Measurements from ENCODE around the gene SYTL4. TPM values are rescaled to one million over a fixed set of nuclear protein-coding genes. Genes with fewer than 3 reads are reported as not detected.

The SYTL4 gene
- total RNA-seq, 2 donors from 2014 or later, result not detected

DNA sequence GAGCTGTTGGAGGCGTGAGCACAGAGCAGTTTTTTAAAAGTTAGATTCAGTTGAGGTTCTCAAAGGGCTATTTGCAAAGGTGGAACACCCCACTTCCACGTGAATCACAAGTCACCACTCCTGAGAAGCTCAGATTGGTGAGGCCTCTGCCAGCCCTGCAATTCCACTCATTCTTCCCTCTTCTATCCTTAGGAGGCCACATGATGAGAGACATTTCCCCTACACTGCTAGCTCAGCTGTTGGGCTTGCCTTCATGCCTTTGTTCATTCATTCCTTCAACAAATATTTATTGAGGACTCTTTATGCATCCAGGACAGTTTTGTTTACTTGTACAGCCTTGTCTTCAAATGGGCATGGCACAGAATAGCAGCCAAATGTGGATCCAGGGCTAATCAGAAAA lies 84.2 kb downstream of the SYTL4 start:
- no peaks in the 10 kb centered on the region for H3K9me3 Mint-ChIP-seq
- no peak overlapping the region for H3K27ac Mint-ChIP-seq
- H3K4me3 Mint-ChIP-seq, result no peak overlapping the region
- no peak for ATAC-seq (replicated peaks)
- H3K27me3 Mint-ChIP-seq, result peaks cover 12% of the 10 kb centered on the region
- H3K4me1 Mint-ChIP-seq, result no peaks in the 10 kb centered on the region
- H3K36me3 Mint-ChIP-seq (ENCODE audit: low read depth), result no peaks in the 10 kb centered on the region

DNA sequence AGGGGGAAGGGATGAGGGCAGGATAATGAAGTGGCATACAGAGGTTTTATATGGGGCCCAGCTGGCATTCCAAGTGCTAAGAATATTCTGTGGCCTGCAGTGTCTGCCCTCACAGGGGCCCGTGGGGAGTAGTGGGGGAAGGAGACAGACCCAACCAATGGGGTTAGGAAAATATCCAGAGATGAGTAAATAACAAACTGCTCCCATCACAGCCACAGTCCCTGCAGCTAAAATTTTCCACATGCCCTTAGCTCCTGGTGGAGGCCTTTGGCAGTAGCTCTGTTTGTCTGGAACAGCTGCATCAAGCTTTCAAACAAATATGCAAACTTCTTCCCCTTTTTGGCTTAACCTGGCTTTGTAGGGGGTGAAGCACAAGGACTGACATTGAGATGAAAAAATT lies 84.8 kb downstream of the SYTL4 start:
- no peaks in the 10 kb centered on the region for H3K36me3 Mint-ChIP-seq (ENCODE audit: low read depth)
- H3K9me3 Mint-ChIP-seq, result no peaks in the 10 kb centered on the region
- H3K27me3 Mint-ChIP-seq, result peaks cover 17% of the 10 kb centered on the region
- H3K4me1 Mint-ChIP-seq, result no peaks in the 10 kb centered on the region
- H3K4me3 Mint-ChIP-seq, result no peak overlapping the region
- H3K27ac Mint-ChIP-seq, result no peak overlapping the region
- ATAC-seq (replicated peaks), result no peak

DNA sequence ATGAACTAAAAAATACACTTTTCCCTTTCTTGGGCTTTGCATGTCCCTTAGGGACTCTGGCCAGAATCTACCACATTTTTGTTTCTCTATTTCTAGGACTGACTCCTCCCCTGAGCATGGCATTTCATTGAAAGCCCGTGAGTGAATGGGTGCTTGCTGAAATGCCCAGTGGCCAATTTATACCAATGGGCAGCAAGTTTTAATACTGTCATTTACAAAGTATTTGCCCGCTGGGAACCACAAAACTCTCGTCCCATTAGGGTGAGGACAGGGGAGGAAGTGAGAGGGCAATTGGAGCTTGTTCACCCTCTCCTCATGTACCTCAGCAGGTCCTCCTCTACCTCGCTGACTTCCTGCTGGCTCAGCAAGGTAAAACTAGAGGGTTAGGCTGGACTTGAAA lies 86.8 kb downstream of the SYTL4 start:
- H3K27me3 Mint-ChIP-seq, result peaks cover 24% of the 10 kb centered on the region
- no peaks in the 10 kb centered on the region for H3K36me3 Mint-ChIP-seq (ENCODE audit: low read depth)
- H3K4me1 Mint-ChIP-seq, result no peaks in the 10 kb centered on the region
- H3K27ac Mint-ChIP-seq, result no peak overlapping the region
- no peak for ATAC-seq (replicated peaks)
- no peaks in the 10 kb centered on the region for H3K9me3 Mint-ChIP-seq
- no peak overlapping the region for H3K4me3 Mint-ChIP-seq

DNA sequence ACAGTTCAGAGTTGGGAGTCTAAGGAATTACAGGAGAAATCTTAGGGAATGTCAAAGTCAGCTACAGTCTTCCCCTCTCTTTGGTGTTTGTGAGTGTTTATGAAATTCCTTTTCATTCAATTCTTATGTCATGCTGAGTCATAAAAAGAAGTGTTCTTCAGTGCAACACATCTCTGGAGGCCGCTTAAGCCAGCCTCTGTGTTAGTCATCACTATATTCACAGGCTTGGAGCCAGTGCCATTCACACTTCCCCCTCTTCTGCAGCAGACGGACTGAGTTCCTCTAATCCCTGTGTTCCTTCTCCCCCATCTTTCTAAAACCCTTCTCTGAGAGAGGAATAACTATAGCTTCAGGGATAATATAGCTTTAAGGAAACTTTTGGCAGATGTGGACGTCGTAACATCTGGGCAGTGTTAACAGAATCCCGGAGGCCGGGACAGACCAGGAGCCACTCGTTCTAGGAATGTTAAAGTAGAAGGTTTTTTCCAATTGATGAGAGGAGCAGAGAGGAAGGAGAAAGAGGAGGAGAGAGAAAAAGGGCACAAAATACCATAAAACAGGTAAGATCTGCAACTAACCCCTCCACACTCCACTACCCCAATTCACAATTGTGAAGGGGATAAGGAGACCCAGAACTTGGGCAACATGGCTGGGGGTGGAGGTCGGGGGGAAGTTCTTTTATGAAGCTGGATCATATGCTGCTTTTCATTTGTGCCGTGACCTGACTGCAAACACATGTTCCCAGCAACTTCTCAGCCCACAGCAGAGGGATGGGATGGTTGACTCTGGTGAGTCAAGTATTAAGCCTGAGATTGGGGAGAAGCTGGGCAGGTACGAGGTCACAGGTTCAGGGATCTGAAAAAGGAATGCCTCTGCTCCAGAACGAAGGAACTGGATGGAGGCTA lies 87.7 kb downstream of the SYTL4 start, which contains the start of gene SRPX2:
Gene SRPX2, plus strand, starts transcription at position 244 of the 905 bp plus-strand sequence. CDS start 2,124 bp downstream, outside the sequence.
- Mint-ChIP-seq H3K27me3 (peaks cover 29% of the 10 kb centered on the region), H3K4me3 (no peak within 1 kb of the TSS), H3K36me3 (ENCODE audit: low read depth) (no peaks in the 10 kb centered on the region), H3K4me1 (no peaks in the 10 kb centered on the region), H3K27ac (no peak within 1 kb of the TSS), H3K9me3 (no peaks in the 10 kb centered on the region)
- peak; percentile 45 for ATAC-seq (replicated peaks)

DNA sequence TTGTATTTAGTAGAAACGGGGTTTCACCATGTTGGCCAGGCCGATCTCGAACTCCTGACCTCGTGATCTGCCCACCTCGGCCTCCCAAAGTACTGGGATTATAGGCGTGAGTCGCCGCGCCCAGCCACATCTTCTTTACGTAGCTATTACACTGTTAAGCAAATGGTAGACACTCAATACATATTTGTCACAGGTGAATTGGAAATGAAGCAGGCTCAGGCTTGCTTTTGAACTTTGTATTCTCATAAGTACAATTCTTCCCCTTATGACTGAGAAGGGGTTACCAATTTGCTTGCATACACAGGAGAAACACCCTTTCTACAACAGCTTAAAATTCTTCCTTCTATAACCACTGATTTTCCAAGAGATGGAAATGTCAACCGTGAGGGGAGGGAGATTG lies 88.7 kb downstream of the SYTL4 start:
- Mint-ChIP-seq H3K4me1 (no peaks in the 10 kb centered on the region), H3K27me3 (peaks cover 29% of the 10 kb centered on the region), H3K9me3 (no peaks in the 10 kb centered on the region), H3K36me3 (ENCODE audit: low read depth) (no peaks in the 10 kb centered on the region), H3K27ac (no peak overlapping the region), H3K4me3 (no peak overlapping the region)
- ATAC-seq (replicated peaks), result no peak

DNA sequence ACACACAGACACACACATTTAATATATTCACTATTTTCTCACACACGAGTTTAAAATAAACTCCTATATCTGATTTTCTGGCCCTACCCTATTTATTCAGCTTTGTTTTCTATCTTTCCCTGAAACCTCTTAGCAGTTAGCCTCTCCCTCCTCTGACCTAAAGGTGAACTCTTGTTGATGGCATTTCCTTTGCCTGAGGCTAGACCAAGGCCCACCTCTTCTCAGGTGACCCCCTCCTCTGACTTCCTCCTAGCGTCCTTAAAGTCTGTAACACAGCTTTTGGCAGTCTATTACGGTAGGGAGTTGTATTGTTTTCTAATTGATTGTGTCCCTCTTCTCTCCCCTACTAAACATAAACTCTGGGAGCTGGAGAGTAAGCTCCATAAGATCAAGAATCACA lies 89.6 kb downstream of the SYTL4 start:
- Mint-ChIP-seq H3K27ac (no peak overlapping the region), H3K36me3 (ENCODE audit: low read depth) (no peaks in the 10 kb centered on the region), H3K27me3 (peaks cover 29% of the 10 kb centered on the region), H3K9me3 (no peaks in the 10 kb centered on the region), H3K4me3 (no peak overlapping the region), H3K4me1 (no peaks in the 10 kb centered on the region)
- ATAC-seq (replicated peaks), result no peak

DNA sequence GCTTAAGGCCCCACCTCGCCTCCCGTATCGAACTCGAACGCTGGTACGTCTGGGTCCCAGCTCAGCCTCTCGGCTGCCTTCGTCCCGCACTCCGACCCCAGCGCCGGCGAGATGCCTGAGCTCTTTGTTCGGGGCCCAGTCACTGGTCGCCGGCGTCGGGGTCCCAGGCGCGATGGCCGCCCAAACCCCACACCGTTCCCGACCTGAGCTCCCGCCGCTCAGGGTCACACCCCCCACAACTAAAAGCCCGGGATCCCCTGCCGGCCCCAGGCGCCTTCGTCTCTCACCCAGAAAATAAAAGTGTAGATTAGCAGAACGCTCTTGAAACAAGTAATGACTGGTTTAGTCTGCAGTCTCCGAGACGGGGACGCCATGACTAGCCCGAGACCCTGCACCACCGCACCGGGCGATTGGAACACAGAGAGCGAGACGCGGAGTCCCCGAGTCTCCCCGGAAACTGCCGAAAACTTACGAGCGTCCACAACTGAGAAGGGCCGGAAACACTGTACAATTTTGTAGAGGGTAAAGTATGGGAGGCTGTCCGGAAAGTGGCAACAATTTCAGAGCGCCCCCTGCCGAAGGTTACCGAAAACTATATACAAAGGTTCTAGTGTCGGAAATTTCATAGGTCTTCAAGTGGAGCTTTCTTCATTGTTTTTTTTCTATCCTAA lies 95.5 kb downstream of the SYTL4 start, which contains the start of gene TSPAN6:
Gene TSPAN6, minus strand, starts transcription at position 486 of the 671 bp plus-strand sequence. Its CDS starts 112 bp downstream, at position 374.
- H3K4me1 Mint-ChIP-seq, result peaks cover 4% of the 10 kb centered on the region
- H3K9me3 Mint-ChIP-seq, result no peaks in the 10 kb centered on the region
- H3K27ac Mint-ChIP-seq, result peak within 1 kb of the TSS; percentile 74
- peak within 1 kb of the TSS; percentile 81 for H3K4me3 Mint-ChIP-seq
- H3K36me3 Mint-ChIP-seq (ENCODE audit: low read depth), result no peaks in the 10 kb centered on the region
- peak; percentile 100 for ATAC-seq (replicated peaks)
- H3K27me3 Mint-ChIP-seq, result peaks cover 11% of the 10 kb centered on the region

DNA sequence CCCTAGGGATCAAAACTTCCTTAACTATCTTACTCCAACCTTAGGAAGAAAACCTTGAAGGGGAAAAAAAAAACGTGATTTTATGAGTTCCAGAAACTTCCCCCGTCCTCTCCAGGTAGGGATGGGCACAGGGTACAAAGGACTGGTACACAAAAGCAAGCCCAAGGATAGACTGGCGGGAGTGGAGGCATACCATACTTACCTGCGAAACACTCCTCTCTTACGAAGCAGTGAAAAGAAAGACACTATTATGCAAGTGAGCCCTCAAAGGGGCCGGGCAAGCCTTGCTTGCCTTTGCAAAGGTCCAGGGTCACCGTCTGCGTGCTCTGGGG lies 96.0 kb downstream of the SYTL4 start:
- Mint-ChIP-seq H3K9me3 (no peaks in the 10 kb centered on the region), H3K4me3 (peak overlapping the region; percentile 81), H3K36me3 (ENCODE audit: low read depth) (no peaks in the 10 kb centered on the region), H3K27ac (no peak overlapping the region), H3K4me1 (peaks cover 4% of the 10 kb centered on the region), H3K27me3 (peaks cover 7% of the 10 kb centered on the region)
- ATAC-seq (replicated peaks), result peak; percentile 4

DNA sequence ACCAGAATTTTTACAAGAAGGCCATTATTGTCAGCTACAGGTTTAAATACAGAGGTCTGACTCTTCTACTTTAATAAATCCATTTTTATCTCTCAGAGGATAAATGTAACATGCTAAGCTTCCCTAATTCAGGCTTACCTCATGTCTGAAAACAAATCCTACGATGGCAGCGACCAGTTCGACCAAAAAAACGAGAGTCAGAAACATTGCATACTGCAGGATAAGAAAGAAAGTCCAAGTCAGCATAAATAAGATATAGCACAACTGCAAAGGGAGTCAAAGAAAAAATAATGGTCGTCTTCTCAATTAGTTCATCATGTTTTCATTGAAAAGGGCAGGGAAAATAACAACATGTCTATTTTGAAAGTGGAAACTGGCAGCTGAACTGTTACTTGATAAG lies 96.9 kb downstream of the SYTL4 start:
- peaks cover 7% of the 10 kb centered on the region for H3K27me3 Mint-ChIP-seq
- H3K9me3 Mint-ChIP-seq, result no peaks in the 10 kb centered on the region
- no peak overlapping the region for H3K27ac Mint-ChIP-seq
- no peak for ATAC-seq (replicated peaks)
- peaks cover 4% of the 10 kb centered on the region for H3K4me1 Mint-ChIP-seq
- H3K4me3 Mint-ChIP-seq, result no peak overlapping the region
- no peaks in the 10 kb centered on the region for H3K36me3 Mint-ChIP-seq (ENCODE audit: low read depth)

DNA sequence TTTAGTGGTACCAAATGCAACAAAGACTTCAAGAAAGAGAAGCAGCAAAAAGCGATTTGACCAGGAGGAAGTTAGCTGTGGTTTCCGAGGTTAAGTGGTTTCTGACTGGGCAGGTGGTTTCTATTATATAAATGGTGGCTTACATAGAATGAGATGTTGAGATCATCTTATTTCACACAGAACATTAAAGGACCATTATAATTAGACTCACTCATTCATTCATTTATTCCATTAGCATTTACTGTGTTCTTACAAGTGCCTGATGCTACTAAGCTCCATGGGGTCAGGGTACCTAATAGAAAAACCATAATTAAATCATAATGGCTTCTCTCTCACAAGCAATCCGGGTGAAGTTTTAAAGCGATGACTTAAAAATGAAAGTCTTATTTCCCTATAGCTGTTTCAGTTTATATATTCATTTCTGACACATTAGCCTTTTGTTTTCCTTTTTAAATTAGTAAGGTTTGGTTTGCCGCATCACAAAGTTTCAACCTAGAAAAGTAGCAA lies 105.9 kb downstream of the SYTL4 start:
- no peaks in the 10 kb centered on the region for H3K9me3 Mint-ChIP-seq
- H3K4me3 Mint-ChIP-seq, result peak overlapping the region; percentile 26
- H3K36me3 Mint-ChIP-seq (ENCODE audit: low read depth), result no peaks in the 10 kb centered on the region
- H3K27me3 Mint-ChIP-seq, result no peaks in the 10 kb centered on the region
- peaks cover 8% of the 10 kb centered on the region for H3K4me1 Mint-ChIP-seq
- peak; percentile 64 for ATAC-seq (replicated peaks)
- peak overlapping the region; percentile 12 for H3K27ac Mint-ChIP-seq

Other genes with a start within 250 kb of the SYTL4 start
- not detected for gene TNMD, start 147.2 kb downstream of the SYTL4 start, total RNA-seq
- not detected for gene TSPAN6, start 95.3 kb downstream of the SYTL4 start, total RNA-seq
- gene SRPX2, start 87.9 kb downstream of the SYTL4 start, total RNA-seq, result not detected
- gene CSTF2, start 88.3 kb upstream of the SYTL4 start, total RNA-seq, result 10 to 100 TPM; 28.8 to 51.2 TPM
- not detected for gene NOX1, start 142.2 kb upstream of the SYTL4 start, total RNA-seq
- gene XKRX, start 196.8 kb upstream of the SYTL4 start, total RNA-seq, result under 1 TPM; 0.13 to 0.34 TPM
- not detected for gene ARL13A, start 237.6 kb upstream of the SYTL4 start, total RNA-seq

Measured in activated T-helper 17 cell treated with anti-CD3 and anti-CD28 coated beads, Interleukin-2, amount 50 U/mL, for 72 hours (primary cell).